CD4-positive, alpha-beta T cell treated with Interleukin-15 for 4 hours (primary cell): ENCODE measurements around the gene C1QB.

Experiments
- DNase-seq: peaks from one replicate; pipeline ENCODE4 v3.0.0-alpha.2; 2020; ENCODE audit warnings: low spot score

C1QB gene

GRCh38 chr1:22652881-22653316 lies at the start of gene C1QB:
Gene C1QB (plus strand): TSS chr1:22653236. CDS start chr1:22659463, 6,227 bp downstream.
- DNase-seq = no peak

DNA sequence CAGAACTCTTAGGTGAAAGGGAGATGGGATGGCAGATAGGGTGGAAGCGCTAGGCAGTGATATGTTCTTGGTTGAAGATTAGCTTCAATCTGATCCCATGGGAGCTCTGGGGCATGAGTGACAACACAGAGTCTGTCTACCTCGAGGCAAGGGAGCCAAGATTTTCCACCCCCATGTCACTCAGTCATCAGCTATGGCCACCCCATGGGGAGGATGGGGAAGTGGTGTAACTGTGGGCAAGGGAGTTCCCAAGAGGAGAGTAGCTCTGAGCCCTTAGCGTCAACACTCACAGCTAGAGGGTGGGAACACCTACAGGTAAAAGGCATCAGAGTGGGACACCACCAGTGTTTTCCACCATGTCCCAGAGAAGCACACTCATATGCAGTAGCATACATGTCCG lies 46.9 kb upstream of the C1QB start:
- no peak for DNase-seq

DNA sequence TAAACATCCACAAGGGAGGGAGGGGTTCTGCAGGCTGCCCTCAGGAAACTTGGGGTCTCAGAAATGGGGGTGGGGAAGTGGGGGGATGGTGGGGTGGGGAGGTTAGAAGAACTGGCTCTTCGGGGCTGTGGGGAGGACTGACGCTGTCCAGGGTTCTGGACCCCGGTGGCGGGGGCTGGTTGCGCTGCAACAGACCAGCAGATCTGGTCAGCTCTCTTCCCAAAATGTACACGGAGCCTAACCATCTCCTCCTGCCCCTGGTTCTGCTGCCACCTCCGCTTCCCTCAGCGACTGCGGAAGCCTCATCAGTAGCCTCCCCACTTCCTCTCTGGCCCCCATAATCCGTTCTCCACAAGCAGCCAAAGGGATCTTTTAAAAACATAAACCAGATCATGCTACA lies 45.9 kb upstream of the C1QB start:
- DNase-seq = no peak

- DNase-seq = no peak
These were observed 44.7 kb upstream of the C1QB start for GRCh38 chr1:22608361-22608760.

DNA sequence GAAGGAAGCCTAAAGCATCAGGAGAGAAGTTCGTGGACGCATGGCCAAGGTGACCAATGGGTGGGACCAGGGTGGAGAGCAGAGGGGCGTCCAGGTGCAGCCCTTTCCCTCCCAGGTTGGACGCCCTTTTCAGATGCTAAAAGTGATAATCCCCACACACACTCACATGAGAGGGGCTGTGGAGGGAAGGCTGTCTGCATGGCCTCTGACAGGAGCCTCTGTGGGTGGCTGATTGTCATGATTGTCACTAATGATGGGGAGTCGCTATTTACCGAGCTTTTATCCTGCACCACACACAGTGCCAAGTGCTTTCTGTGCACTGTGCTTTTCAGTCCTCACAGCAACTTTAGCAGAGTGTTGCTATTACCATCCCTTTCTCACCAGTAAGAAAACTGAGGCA lies 43.7 kb upstream of the C1QB start:
- no peak for DNase-seq

DNA sequence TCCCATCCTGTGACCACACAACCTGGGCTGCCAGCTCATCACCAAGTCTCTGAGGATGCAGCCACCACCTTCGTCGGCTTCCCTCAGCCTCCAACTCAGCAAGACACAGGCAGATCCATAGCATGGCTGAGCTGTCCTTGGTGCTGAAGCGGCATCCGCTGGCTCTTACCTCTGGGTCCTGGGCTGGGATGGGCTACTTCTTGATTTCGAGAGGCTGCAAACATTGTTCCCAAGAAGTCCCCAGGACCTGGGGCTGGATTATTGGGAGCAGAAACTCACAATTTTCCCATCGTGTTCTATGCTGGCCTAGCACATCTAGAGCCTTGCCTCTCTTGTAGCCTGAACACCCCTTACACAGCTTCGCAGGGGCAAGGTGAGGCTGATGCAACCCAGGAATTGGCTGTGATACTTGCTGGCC lies 41.5 kb upstream of the C1QB start:
- no peak for DNase-seq

DNA sequence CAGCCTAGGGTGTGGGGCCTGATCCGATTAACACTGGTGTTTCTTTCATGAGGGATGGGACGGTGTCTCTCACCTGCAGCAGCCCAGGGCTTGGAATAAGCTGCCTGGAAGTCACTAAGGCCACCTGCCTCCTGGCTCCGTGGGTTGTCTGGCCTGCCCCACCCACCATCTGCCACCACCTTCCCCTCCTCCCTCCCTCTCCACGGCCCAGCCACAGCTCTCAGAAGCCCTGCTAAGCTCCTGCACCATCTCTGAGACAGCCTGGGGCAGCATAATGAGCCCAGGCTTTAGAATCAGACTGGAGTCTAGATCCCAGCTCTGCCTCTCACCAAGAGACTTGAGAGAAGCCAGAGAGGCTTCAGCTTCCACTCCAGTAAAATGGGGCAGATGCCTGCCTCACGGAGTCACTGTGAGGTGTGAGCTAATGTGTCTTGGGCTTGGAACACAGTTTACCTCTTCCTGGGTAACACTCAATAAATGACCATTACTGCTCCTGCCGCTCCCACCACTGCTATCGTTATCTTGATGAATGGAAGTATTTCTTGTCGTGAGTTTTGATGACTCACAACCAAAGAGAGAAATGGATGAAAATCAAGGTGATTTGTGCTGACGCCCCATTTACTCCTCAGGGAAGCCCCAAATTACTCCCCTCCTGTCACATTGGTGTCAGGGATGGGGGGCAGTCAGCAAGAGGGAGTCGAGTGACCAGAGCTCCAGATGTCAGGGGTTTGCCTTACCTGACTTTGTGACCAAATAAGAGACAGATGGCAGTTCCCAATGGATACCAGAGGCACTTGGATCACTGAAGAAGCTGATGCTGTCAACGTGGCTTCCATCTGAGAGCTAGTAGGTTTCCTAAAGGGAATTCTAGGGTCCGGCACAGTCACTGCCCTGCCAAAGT lies 40.1 kb upstream of the C1QB start:
- no peak for DNase-seq

DNA sequence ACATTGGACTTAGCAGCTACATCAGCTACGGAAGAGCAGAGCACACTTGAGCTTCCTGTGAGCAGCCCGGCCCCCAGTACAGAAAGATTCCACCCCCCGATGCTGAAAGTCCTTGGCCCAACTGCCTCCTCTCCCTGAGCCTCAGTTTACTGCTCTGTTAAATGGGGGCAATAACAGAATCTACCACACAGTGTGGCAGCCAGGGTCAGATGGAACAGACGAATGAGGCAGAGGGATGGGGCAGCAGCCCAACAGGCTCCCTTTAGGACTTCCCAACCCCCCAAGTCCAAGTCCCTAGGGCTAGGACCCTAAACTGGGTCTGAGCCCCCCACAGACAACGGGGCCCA lies 39.5 kb upstream of the C1QB start:
- DNase-seq = no peak

- DNase-seq = no peak
These were observed 39.1 kb upstream of the C1QB start for GRCh38 chr1:22613951-22614350.

DNA sequence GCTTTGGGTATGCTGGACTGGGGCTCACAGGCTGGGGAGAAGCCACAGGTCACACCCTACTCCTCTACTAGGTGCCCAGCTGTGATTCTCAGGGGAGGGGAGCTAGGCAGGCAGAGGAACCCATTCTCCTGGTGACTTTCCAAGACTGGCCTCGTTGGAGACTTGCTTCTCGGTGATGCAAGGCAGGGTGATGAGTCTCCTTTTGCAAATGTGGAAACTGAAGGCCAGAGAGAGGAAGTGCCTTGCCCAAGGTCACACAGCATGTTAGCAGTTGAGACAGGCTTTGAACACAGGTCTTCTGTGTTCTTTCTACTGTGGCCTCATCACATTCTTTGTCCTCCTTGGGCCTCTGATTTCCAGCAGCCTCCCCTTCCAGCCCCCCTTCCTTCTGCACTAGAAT lies 37.1 kb upstream of the C1QB start:
- no peak for DNase-seq

GRCh38 chr1:22616571-22616970 lies 36.5 kb upstream of the C1QB start:
- DNase-seq = no peak

DNA sequence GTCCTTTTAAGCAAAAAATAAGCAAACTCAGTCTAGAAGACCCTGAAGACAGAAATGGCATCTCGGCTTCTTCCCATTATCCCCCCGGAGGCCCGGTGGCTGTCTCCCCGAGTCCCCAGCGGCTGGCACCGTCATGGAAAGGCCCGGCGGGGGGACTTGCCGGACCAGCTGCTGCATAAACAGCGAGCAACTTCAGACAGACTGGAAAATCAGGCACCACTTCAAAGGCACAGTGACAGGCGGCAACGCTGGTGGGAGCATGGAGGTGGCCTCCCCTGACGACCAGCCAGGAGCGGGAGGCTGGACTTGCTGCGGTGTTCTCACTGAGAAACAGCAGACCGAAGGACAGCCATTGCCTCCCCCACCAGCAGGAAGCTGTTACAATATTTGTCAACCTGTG lies 35.0 kb upstream of the C1QB start:
- no peak for DNase-seq

GRCh38 chr1:22619252-22619651 lies 33.8 kb upstream of the C1QB start:
- no peak for DNase-seq

GRCh38 chr1:22619798-22620197 lies 33.2 kb upstream of the C1QB start:
- no peak for DNase-seq

DNA sequence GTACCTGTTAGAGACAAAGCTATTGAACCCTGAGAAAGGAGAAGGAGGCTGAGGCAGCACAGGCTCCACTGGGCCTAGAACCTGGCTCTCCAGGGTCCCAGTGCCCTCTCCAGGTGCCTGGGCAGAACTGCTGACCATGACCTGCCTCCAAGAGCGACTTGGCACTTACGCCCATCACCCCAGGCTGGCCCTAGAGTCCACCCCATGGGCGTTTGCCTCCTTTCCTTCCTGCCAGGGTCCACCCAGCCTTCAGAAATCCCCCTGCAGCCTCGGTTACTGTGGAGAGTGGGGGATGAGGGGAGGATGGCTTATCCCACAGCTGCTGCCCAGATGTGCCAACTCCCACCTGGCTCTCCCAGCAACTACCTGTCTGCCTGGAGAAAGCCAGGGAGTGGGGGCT lies 31.3 kb upstream of the C1QB start:
- no peak for DNase-seq

DNA sequence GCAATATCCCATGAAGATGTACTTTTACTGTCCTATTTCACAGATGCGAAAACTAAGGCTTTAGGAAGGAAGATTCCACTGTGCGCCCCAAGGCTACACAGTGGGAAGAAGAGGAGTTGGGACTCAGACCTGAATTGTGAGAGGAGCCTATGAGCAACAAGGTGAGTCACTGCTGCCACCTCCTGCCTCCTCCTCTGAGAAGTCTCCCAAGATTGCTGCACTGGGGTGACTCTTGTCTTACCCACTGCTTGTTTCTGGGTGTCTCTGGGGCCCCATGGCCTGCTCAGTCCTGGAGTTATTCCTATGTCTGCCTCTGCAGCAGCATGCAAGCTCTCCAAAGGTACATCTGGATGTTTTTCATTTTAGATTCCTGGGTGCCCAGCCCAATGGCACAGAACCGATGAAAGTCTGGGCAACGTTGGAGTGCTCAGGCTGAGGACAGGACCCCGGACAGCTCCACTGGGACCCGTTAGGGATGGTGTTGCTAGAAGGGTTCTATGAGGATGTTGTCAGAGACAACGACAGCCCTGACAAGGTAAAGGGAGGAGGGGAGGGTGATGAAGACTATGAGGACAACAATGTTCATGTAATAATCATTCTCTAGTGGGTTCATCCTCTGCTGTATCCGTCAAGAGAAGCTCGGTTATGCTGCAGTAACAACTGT lies 27.6 kb upstream of the C1QB start:
- DNase-seq = no peak

- no peak for DNase-seq
These were observed 26.5 kb upstream of the C1QB start for GRCh38 chr1:22626237-22627157.

GRCh38 chr1:22627331-22627730 lies 25.7 kb upstream of the C1QB start:
- DNase-seq = no peak

GRCh38 chr1:22628698-22629444 lies 24.2 kb upstream of the C1QB start:
- DNase-seq = no peak

DNA sequence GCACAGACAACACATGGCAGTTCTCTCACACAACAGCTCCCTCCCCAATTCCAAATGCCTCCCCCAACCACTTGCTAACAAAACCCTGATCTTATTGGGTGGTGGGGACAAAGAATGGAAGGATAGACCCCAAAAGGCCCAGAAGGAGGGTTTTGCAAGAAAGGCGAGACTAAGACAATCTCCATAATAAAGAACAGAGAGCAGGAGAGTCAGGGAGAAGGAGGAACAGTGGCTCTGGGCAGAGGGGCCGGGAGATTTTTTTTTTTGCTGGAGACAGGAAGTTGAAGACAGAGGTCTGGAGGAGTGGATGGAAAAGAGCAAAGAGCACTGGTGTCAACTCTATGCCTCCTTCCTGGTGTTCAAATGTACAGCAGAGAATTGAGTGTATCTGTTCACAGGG lies 23.1 kb upstream of the C1QB start:
- no peak for DNase-seq

- DNase-seq = no peak
These were observed 19.2 kb upstream of the C1QB start for GRCh38 chr1:22633697-22634463.
